AG09319 (cell line): ENCODE measurements around the gene TTC38.

ENCODE experiments used
- DNase-seq: peaks from one replicate; pipeline ENCODE4 v3.0.0-alpha.2; 2010; ENCODE audit warnings: low read depth; ENCODE audit errors: extremely low read depth
- CTCF ChIP-seq: IDR thresholded peaks from 2 replicates; pipeline ENCODE4 v1.5.1; 2011; ENCODE audit warnings: low read depth, mild to moderate bottlenecking, inconsistent platforms, low read length, moderate library complexity

Gene TTC38

DNA sequence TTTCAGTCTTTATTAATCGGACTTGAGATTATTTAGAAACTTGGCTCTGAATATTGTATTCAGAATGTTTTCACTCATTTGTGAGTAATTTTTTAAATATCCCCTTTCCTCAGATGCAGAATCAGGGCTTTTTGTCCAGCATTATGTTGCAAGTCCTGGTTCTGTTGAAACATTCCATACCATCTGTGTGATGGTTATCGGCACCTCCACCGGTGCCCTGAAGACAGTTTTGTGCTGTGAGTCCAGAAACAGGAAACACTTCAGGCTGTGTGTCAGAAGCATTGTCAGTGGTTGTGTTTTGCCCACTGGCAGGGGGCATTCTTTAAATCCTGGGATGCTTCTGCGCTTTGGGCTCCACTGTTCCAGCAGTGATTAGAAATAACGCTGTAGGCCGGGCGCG is 38.1 kb upstream of the TTC38 start:
- no peak for DNase-seq
- no peak for TF ChIP-seq CTCF

- DNase-seq = no peak
- no peak for TF ChIP-seq CTCF
Measured at GRCh38 chr22:46230262-46230901, 37.4 kb upstream of the TTC38 start.

DNA sequence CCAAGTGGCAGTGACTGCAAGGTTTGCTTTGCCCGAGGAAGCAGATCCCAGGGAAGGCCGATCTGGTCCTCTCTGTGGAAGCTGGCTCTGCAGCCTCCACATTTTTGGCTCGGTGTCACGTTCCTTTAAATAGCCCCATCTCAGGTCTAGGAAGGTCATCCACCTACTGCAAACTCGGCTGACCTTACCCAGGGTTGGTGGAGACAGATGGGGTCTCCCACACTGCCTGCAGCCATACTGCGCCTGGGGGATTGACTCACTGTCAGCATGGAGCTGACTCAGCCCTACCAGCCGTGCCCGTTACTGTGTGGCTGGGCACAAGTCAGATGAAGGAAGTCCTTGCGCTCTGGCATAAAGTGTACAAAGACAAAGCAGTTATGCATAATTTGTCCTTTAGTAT is 34.6 kb upstream of the TTC38 start:
- DNase-seq = no peak
- TF ChIP-seq CTCF = no peak

DNA sequence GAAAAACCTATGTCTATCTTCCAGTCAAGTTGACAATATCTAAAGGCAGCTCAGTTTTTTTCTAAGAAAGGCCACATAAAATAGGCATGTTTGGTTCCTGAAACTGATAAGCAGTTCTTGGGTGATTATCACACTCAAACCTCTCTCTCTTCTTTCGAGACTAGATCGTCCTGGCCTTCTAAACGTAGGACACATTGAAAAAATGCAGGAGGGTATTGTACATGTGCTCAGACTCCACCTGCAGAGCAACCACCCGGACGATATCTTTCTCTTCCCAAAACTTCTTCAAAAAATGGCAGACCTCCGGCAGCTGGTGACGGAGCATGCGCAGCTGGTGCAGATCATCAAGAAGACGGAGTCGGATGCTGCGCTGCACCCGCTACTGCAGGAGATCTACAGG is 32.8 kb upstream of the TTC38 start:
- DNase-seq = no peak
- TF ChIP-seq CTCF = no peak

DNA sequence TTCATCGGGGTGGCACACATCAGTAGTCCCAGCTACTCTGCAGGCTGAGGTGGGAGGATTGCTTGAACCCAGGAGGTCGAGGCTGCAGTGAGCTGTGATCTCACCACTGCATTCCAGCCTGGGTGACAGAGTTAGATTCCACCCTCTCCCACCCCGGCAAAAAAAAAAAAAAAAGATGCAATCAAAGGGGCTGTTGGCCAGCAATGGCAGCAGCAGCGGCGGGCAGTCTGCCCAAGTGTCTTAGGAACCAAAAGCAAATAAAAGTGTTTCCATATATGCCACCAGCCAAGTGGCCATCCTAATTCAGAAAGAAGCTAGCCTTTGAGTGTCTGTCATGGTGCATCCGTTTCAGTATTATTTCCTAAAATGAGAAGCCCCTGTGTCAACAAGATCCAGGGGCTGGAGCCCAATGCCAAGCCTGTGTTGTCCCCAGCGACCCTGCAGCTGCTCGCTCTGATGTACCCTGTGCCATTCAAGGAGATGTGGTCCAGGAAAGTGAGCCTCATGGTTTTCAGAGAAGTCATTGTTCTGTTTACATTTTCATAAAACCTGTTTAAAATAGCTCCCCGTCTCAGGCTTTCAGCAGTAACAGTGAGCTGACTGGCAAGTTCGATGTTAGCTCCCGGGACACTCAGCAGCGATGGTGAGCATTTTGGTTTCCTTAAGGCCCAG is 30.2 kb upstream of the TTC38 start:
- TF ChIP-seq CTCF = no peak
- DNase-seq = no peak

DNA sequence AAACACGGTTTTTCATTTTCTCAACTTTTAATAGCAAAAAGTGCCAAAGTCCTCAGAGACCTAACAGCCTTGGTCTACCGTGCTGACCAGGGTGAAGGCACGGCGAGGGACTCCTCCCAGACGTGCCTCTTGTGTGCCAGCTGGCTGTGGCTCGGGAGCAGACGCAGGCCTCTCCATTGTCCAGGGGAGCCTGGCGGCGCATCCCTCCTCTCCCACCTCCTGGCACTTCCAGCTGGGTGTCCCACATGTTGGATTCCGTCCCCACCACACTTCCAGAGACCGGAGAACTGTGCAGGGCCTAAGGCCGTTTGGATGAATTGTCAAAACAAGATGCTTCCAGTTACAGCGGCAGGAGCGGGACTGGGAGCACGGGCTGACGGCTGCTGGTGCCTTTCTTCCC is 29.3 kb upstream of the TTC38 start:
- no peak for DNase-seq
- TF ChIP-seq CTCF = no peak

- no peak for TF ChIP-seq CTCF
- DNase-seq = no peak
Measured at GRCh38 chr22:46239261-46240048, 28.4 kb upstream of the TTC38 start.
